Heart right ventricle (tissue), 16 donors: ENCODE data around the gene PHLDB1. TPM values are rescaled to one million over a fixed set of nuclear protein-coding genes. Genes with fewer than 3 reads are reported as not detected.

ENCODE experiments used
- ATAC-seq, 8 donors: fragments of 200-7000 bp; cut with Tn5 transposase; one replicate each; pipeline ENCODE4 v1.9.1; 2020; ENCODE audit warnings: mild to moderate bottlenecking in 8 of 8, moderate library complexity in 8 of 8, moderate number of reproducible peaks in 1 of 8
- DNase-seq, 2 donors: peaks; one replicate each; pipeline ENCODE4 v3.0.0-alpha.2; 2020
- H3K27ac ChIP-seq, 10 donors: fragments of 200-600 bp; sonication (generic) in 2 of 10; one replicate each; pipeline versions ENCODE4 v1.5.0 to v1.8.0; 2020 to 2022; ENCODE audit warnings: mild to moderate bottlenecking in 3 of 10
- H3K27me3 ChIP-seq, 7 donors: fragments of 200-600 bp; one replicate each; pipeline ENCODE4 v1.8.0; 2021 to 2022; ENCODE audit warnings: mild to moderate bottlenecking in 2 of 7
- H3K36me3 ChIP-seq, 9 donors: fragments of 200-600 bp; sonication (generic) in 1 of 9; one replicate each; pipeline versions ENCODE4 v1.5.0 to v1.8.0; 2020 to 2022; ENCODE audit warnings: mild to moderate bottlenecking in 2 of 9
- H3K4me1 ChIP-seq, 9 donors: fragments of 200-600 bp; sonication (generic) in 1 of 9; one replicate each; pipeline versions ENCODE4 v1.5.0 to v1.8.0; 2020 to 2022; ENCODE audit warnings: mild to moderate bottlenecking in 4 of 9
- H3K4me3 ChIP-seq, 10 donors: fragments of 200-600 bp; sonication (generic) in 2 of 10; one replicate each; pipeline versions ENCODE4 v1.5.0 to v1.8.0; 2020 to 2022; ENCODE audit warnings: mild to moderate bottlenecking in 7 of 10, moderate library complexity in 2 of 10
- H3K9me3 ChIP-seq, 11 donors: fragments of 200-600 bp in 10 of 11; sonication (generic) in 2 of 11; one replicate each; pipeline versions ENCODE4 v1.5.0 to v1.8.0; 2013 to 2022; ENCODE audit warnings: mild to moderate bottlenecking in 2 of 11, control low read depth in 1 of 11, moderate library complexity in 1 of 11
- CTCF ChIP-seq, 9 donors: fragments of 200-600 bp; sonication (generic) in 2 of 9; IDR thresholded peaks; one replicate each; pipeline versions ENCODE4 v1.5.0 to v1.8.0; 2021 to 2022; ENCODE audit warnings: antibody characterized with exemption in 9 of 9, mild to moderate bottlenecking in 5 of 9, moderate library complexity in 1 of 9
- WGBS, 2 donors: extraction: QIAGEN DNeasy Blood & Tissue Kit; methylation state at CpG; one replicate each; pipeline ENCODE4 v1.1.7; 2013; ENCODE audit warnings: inconsistent platforms in 1 of 2; 5-methylcytosine and 5-hydroxymethylcytosine counted together
- intact Hi-C, 10 donors: fragments of 100-400 bp; cut with DNase I; formaldehyde crosslinking; loops; one replicate each; pipeline versions ENCODE4 v1.11.1 to v1.14.2; 2022
- microRNA-seq, 2 donors: library from miRNA; unstranded; fragments of <30 nt; microRNA quantifications; one replicate each; pipeline ENCODE4 v1.2.0, GENCODE V29; 2021
- polyA plus RNA-seq, 2 donors: library from polyadenylated mRNA; stranded (reverse); fragments of 200-250 nt; gene quantifications; one replicate each; pipeline ENCODE4 v1.2.3, GENCODE V29; 2013
- total RNA-seq, 10 donors: library from RNA; stranded (reverse); fragmentation: NEBNext Ultra II Directional in 3 of 10; extraction: Animal tissue kit (Norgen Biotek cat#: 25700) in 3 of 10; gene quantifications; one replicate each; pipeline versions ENCODE4 v1.2.1 to v1.2.4, GENCODE V29; 2021 to 2023
- donor health status: Arrhythmogenic right ventricular cardiomyopathy.
- donor health status: ischemic (EF 13 %, LVEDD 7.1; RV severe dilation, severe dysfunction).
- donor health status: healthy with polysubstance abuse.
- donor health status: DM: no; HTN: yes; CAD: no.
- donor health status: DM: no; HTN: no; CAD: no.
- donor health status: ischemic (EF 25% LVEDD 6.9; RV normal size, moderate dysfunction).
- donor health status: ischemic (EF 25% LVEDD 5.7; RV mildly dilated, moderate dysfunction).
- donor health status: healthy.
- donor health status: DM: yes; HTN: yes; CAD: no.
- donor health status: Ischemic cardiomyopathy.
- donor health status: ischemic (EF 35%, LVEDD 5.7; RV mildly dilated, moderate dysfunction).
- donor health status: nonischemic (EF 11% LVEDD 7.7; RV severe dilation, severe dysfunction).
- donor health status: DM: yes; HTN: yes; CAD: no.
- donor health status: PGD.
- donor health status: ischemic (EF 29% LVEDD 5.4; RV normal size, mild dysfunction).
- donor health status: nonischemic (EF 23%, LVEDD 6.1; RV moderate dilation, normal function).

Gene PHLDB1
- total and polyA plus RNA-seq, 12 donors: 74.9 to 259 (median 114) TPM

DNA sequence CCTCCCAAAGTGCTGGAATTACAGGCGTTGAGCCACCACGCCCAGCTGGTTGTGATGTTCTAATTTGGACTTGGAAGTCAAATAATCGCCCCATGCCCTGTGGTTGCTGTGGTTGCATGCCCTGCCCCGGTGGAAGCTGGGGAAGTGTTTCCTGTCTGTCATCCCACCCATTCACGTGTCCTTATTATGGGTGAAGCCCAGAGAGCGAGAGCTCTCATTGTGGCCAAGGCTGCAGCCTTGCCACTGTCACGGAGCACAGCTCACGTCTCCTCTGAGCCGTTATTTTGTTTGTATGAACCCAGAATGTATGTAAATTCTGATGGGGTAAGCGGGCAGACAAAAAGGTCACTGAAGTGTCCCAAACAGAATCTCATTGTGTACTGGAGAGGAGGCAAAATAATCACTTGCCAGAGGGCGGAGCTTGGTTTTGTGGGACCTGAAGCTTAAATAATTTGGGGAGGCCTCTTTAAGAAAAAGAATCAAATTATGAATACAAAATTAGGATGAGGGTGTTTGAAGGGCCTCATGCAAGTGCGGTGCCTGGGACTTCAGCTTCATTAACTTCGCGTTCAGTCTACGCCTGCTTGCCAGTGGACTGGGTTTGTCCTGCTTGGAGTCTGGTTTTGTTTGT lies 97.8 kb downstream of the PHLDB1 start:
- no peak for DNase-seq
- H3K27ac ChIP-seq: peak overlapping the region in 1 of 10 donors; percentile 11
- no peak overlapping the region for H3K4me3 ChIP-seq

DNA sequence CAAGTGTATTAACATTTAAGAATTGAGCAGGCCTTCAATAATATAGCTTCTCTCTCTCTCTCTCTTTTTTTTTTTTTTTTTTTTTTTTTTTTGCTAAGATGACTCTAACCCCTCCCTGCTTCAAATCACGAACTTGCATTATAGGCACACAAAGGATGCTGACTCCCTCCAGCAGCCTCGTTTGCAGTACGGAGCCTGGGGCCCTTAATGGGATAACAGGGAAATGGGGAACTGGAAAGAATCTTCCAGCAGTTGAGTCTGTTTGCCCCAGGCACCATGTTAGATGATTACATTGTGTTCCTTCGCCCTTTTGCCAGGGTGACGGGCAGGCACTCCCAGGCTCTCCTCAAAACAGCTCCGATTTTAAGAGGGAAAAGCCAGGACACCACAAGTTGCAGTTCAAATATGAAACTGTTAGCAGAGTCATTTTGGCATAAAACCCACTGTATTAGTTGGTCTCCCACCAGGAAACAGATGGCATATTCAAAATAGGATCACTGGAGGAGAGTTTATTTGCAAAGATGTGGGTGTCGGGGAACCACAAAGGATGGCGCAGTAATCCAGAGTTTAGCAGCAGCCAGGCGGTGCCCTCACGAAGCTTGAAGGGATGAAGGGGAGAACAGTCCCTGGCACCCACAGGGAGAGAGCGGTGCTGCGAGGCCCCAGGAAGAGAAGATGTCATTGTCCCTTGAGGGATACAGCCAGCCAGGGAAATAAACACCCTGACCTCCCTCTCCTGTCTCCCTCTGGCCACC lies 98.6 kb downstream of the PHLDB1 start:
- H3K27ac ChIP-seq: no peak overlapping the region
- H3K27me3 ChIP-seq: no peaks in the 10 kb centered on the region
- DNase-seq (no peak), ATAC-seq (no peak)
- H3K36me3 ChIP-seq: no peaks in the 10 kb centered on the region
- no peak for TF ChIP-seq CTCF (IDR thresholded peaks at IDR 0.05)
- WGBS, 2 donors: 65 to 72% methylated on average over 12 of the region's 12 CpGs
- H3K4me3 ChIP-seq: no peak overlapping the region
- peaks cover 0 to under 1% (median 0%) of the 10 kb centered on the region in 11 donors for H3K9me3 ChIP-seq
- intact Hi-C loops: no loop called here
- H3K4me1 ChIP-seq: peaks cover 0 to 19% (median 0%) of the 10 kb centered on the region in 9 donors

More for the DNA sequence above, 97.8 kb downstream of the PHLDB1 start:
- 68 to 75% methylated on average over 15 of the region's 15 CpGs for WGBS, 2 donors
- Histone ChIP-seq H3K4me1 (peaks cover 0 to 19% (median 0%) of the 10 kb centered on the region in 9 donors), H3K27me3 (no peaks in the 10 kb centered on the region), H3K36me3 (no peaks in the 10 kb centered on the region), H3K9me3 (peaks cover 0 to 8% (median 0%) of the 10 kb centered on the region in 11 donors)
- ATAC-seq: peak in 2 of 8 donors; percentile 22 to 29
- intact Hi-C loops: no loop called here
- no peak for TF ChIP-seq CTCF (IDR thresholded peaks at IDR 0.05)

- intact Hi-C loops: no loop called here
- H3K27ac ChIP-seq: no peak overlapping the region
- peaks cover 0 to 19% (median 0%) of the 10 kb centered on the region in 9 donors for H3K4me1 ChIP-seq
- peaks cover 0 to 3% (median 0%) of the 10 kb centered on the region in 7 donors for H3K27me3 ChIP-seq
- no peaks in the 10 kb centered on the region for H3K9me3 ChIP-seq
- 89 to 94% methylated on average over 7 of the region's 7 CpGs for WGBS, 2 donors
- H3K4me3 ChIP-seq: no peak overlapping the region
- TF ChIP-seq CTCF (IDR thresholded peaks at IDR 0.05): no peak
- H3K36me3 ChIP-seq: no peaks in the 10 kb centered on the region
- DNase-seq: no peak
- no peak for ATAC-seq
These were observed 99.1 kb downstream of the PHLDB1 start for GRCh38 chr11:118706546-118706825.

Small RNA genes lying within 50 kb of the gene (microRNA-seq; reads per million reads assigned to microRNA genes)
- gene MIR6716: 0 to 0.51 reads per million in 2 donors

Other genes starting within 250 kb of the PHLDB1 start
- 10 to 100 TPM; 38.4 to 46.4 (median 42.3) TPM for gene UBE4A, start 248.0 kb upstream of the PHLDB1 start, total RNA-seq
- 10 to 100 TPM; 12.7 to 22.8 TPM for gene UBE4A, start 248.0 kb upstream of the PHLDB1 start, polyA plus RNA-seq
- 100 to 1,000 TPM; 482 to 777 (median 688) TPM for gene ATP5MG, start 206.0 kb upstream of the PHLDB1 start, total RNA-seq
- gene ATP5MG, start 206.0 kb upstream of the PHLDB1 start, polyA plus RNA-seq: 100 to 1,000 TPM; 365 to 800 TPM
- gene KMT2A, start 171.1 kb upstream of the PHLDB1 start, total RNA-seq: 10 to 100 TPM; 16.3 to 44.5 (median 38.9) TPM
- 10 to 100 TPM in 1 of 2 donors, 1 to 10 TPM in 1; 4.1 to 13.8 TPM for gene KMT2A, start 171.1 kb upstream of the PHLDB1 start, polyA plus RNA-seq
- gene TTC36, start 80.1 kb upstream of the PHLDB1 start, total RNA-seq: 1 to 10 TPM in 1 of 10 donors, under 1 TPM in 6, not detected in 3; 0.28 to 1.8 (median 0.49) TPM
- under 1 TPM in 1 of 2 donors, not detected in 1; 0.16 TPM for gene TTC36, start 80.1 kb upstream of the PHLDB1 start, polyA plus RNA-seq
- gene TMEM25, start 76.4 kb upstream of the PHLDB1 start, total RNA-seq: 10 to 100 TPM; 10.2 to 16.2 (median 11.5) TPM
- gene TMEM25, start 76.4 kb upstream of the PHLDB1 start, polyA plus RNA-seq: 1 to 10 TPM; 3.9 to 9.3 TPM
- gene IFT46, start 41.7 kb upstream of the PHLDB1 start, total RNA-seq: 10 to 100 TPM; 14.0 to 23.4 (median 20.5) TPM
- gene IFT46, start 41.7 kb upstream of the PHLDB1 start, polyA plus RNA-seq: 10 to 100 TPM; 22.2 to 23.0 TPM
- 100 to 1,000 TPM in 4 of 10 donors, 10 to 100 TPM in 6; 84.8 to 122 (median 98.3) TPM for gene ARCN1, start 35.2 kb upstream of the PHLDB1 start, total RNA-seq
- gene ARCN1, start 35.2 kb upstream of the PHLDB1 start, polyA plus RNA-seq: 10 to 100 TPM; 48.8 to 88.1 TPM
- under 1 TPM in 1 of 10 donors, not detected in 9; 0.11 TPM for gene TREH, start 72.0 kb downstream of the PHLDB1 start, total RNA-seq
- 1 to 10 TPM in 1 of 2 donors, under 1 TPM in 1; 0.83 to 4.8 TPM for gene TREH, start 72.0 kb downstream of the PHLDB1 start, polyA plus RNA-seq
- 100 to 1,000 TPM in 9 of 10 donors, 10 to 100 TPM in 1; 89.0 to 179 (median 136) TPM for gene DDX6, start 183.5 kb downstream of the PHLDB1 start, total RNA-seq
- 10 to 100 TPM; 17.1 to 23.9 TPM for gene DDX6, start 183.5 kb downstream of the PHLDB1 start, polyA plus RNA-seq